Urinary bladder (tissue), 4 donors: ENCODE data around the gene LAMA1. TPM values are rescaled to one million over a fixed set of nuclear protein-coding genes. Genes with fewer than 3 reads are reported as not detected.

Experiments used
- DNase-seq: peaks from one replicate; pipeline ENCODE4 v3.0.0-alpha.2; 2015; ENCODE audit errors: extremely low spot score
- H3K27ac ChIP-seq: one replicate; pipeline ENCODE4 v1.5.1; 2013; ENCODE audit warnings: low read depth, mild to moderate bottlenecking, moderate library complexity
- H3K36me3 ChIP-seq: one replicate; pipeline ENCODE4 v1.6.1; 2013; ENCODE audit warnings: mild to moderate bottlenecking, moderate library complexity; ENCODE audit not compliant: insufficient read depth
- H3K4me1 ChIP-seq: one replicate; pipeline ENCODE4 v1.6.1; 2013; ENCODE audit warnings: mild to moderate bottlenecking, moderate library complexity; ENCODE audit not compliant: insufficient read depth
- H3K4me3 ChIP-seq: one replicate; pipeline ENCODE4 v1.5.1; 2013; ENCODE audit warnings: low read depth, low read length
- WGBS: extraction: QIAGEN DNeasy Blood & Tissue Kit; methylation state at CpG from one replicate; pipeline ENCODE4 v1.1.7; 2013; 5-methylcytosine and 5-hydroxymethylcytosine counted together
- polyA plus RNA-seq: library from polyadenylated mRNA; stranded (reverse); fragments of 200-250 nt; gene quantifications from one replicate; pipeline ENCODE4 v1.2.3, GENCODE V29; 2013
- small RNA-seq: library from RNA; depleted of rRNA; stranded (forward); fragments of <200 nt; gene quantifications from one replicate; pipeline ENCODE3, GENCODE V24; 2014
- total RNA-seq: library from RNA; depleted of rRNA; stranded (reverse); fragments of >200 nt; gene quantifications from one replicate; pipeline ENCODE4 v1.2.3, GENCODE V29; 2014
- donor health status: healthy with polysubstance abuse.
- donor health status: healthy.

The LAMA1 gene
- total and polyA plus RNA-seq, 2 donors, result 0.54 to 2.9 TPM

DNA sequence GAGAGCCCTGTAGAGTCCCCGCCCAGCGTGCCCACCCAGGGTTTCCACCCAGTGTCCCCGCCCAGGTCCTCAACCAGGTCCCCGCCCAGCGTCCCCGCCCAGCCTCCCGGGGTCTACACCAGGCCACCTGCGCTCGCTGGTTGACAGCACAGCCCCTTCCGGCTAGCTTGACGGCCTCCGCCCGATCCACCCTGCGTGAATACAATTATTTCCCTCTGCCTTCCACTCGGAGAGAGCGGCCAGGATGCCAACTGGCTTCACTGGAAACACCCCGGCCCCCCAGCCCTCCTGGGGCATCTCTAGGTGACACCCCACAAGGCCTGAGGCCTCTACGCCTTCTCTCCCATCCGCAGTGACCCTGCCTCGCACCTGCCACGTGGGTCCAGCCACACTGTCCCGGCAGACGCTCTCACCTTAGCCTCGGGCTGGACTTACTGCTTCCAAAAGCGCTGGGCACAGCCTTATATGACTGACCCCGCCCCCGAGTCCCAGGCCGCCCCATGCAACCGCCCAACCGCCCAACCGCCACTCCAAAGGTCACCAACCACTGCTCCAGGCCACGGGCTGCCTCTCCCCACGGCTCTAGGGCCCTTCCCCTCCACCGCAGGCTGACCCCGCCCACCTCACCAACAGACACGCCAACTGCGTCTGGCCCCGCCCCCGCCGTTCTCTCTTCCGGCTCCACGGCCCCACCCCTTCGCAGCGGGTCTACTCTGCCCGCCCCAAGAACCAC is 188.1 kb downstream of the LAMA1 start:
- 92% methylated on average over 45 of the region's 45 CpGs for WGBS
- DNase-seq, result no peak
- no peaks in the 10 kb centered on the region for H3K4me1 ChIP-seq
- no peak overlapping the region for H3K27ac ChIP-seq
- H3K36me3 ChIP-seq, result no peaks in the 10 kb centered on the region
- H3K4me3 ChIP-seq, result no peak overlapping the region

DNA sequence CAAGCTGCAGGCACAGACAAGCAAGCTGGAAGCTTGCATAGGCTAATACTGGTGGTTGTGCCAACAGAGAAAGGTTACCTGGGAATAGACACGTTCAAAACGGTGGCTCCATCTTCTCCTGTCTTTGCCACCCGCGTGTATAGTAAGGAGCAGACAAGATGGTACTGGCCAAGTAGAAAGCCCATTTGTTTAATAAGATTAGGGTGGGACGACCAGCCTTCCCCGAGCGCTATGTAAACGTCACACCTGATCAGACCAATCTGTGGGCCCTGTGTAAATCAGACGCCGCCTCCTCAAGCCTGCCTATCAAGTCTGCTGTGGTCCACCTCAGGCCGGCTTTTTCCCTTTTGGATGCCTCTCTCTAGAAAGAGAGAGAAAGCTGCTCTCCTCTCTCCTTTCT is 189.2 kb downstream of the LAMA1 start:
- Histone ChIP-seq H3K4me1 (no peaks in the 10 kb centered on the region), H3K27ac (no peak overlapping the region), H3K36me3 (no peaks in the 10 kb centered on the region), H3K4me3 (no peak overlapping the region)
- WGBS, result 82% methylated on average over 11 of the region's 11 CpGs
- no peak for DNase-seq

- DNase-seq, result peak; percentile 21
- Histone ChIP-seq H3K4me3 (no peak overlapping the region), H3K4me1 (no peaks in the 10 kb centered on the region), H3K36me3 (no peaks in the 10 kb centered on the region), H3K27ac (no peak overlapping the region)
- 64% methylated on average over 2 of the region's 2 CpGs for WGBS
Observed at GRCh38 chr18:6927153-6927552, 190.4 kb downstream of the LAMA1 start.

GRCh38 chr18:6923220-6923619 is 194.4 kb downstream of the LAMA1 start:
- Histone ChIP-seq H3K4me1 (no peaks in the 10 kb centered on the region), H3K4me3 (no peak overlapping the region), H3K27ac (no peak overlapping the region), H3K36me3 (no peaks in the 10 kb centered on the region)
- WGBS, result 84% methylated on average over 1 of the region's 1 CpG
- DNase-seq, result no peak

GRCh38 chr18:6921571-6921970 is 196.0 kb downstream of the LAMA1 start:
- Histone ChIP-seq H3K36me3 (no peaks in the 10 kb centered on the region), H3K4me1 (no peaks in the 10 kb centered on the region), H3K27ac (no peak overlapping the region), H3K4me3 (no peak overlapping the region)
- DNase-seq, result no peak

DNA sequence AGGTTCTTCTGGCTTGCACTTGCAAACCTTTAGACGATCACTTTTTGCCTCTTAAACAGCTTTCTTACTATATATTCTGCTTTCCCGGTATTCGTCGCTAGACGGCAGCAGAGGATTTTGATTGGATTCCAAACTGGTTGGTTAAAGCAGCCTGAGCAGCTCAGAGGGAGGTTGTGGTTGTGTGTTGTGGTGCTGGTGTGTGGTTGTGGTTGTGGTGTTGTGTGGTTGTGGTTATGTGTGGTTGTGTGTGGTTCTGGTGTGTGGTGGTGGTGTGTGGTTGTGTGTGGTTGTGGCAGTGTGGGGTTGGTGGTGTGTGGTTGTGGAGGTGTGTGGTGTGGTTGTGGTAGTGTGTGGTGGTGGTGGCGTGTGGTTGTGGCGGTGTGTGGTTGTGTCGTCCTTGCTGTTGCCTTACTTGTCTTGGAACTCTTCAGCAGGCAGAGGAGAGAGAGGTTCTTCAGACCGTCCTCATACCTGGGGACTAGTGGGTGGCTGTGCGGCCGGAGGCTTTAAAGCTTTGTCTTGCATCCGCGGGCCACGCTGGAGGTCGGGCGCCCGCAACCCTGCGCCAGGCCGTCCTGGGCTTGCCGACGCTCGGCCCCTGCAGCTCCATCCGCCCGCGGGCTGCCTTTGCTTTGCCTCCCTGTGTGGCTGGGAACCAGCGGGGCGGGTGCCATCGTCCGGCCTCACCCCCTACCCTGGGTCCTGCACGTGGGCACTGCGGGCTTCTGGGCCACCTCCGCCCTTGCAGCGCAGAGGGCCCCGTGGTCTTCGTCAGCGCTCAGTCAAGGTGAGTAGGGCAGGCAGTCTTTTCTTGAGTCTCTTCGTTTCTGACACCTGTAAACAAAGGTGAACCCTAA is 197.3 kb downstream of the LAMA1 start:
- peak; percentile 47 for DNase-seq
- Histone ChIP-seq H3K4me3 (no peak overlapping the region), H3K27ac (no peak overlapping the region), H3K4me1 (no peaks in the 10 kb centered on the region), H3K36me3 (no peaks in the 10 kb centered on the region)
- 80% methylated on average over 37 of the region's 37 CpGs for WGBS

DNA sequence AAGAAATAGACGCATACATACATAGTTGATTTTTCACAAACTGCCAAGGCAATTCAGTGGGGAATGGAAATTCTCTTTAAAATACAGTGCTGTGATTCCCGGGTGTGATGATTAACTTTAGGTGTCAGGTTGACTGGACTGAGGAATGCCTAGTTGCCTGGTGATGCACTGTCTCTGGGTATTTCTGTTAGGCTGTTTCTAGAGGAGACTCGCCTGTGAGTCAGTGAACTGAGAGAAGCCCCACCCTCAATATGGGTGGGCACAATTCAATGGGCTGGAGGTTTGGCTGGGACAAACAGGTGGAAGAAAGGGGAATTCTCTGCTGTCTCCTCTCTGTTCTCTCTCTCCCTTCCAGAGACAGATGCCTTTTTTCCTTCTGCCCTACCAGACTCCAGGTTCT is 200.5 kb downstream of the LAMA1 start:
- Histone ChIP-seq H3K36me3 (no peaks in the 10 kb centered on the region), H3K4me1 (no peaks in the 10 kb centered on the region), H3K27ac (no peak overlapping the region), H3K4me3 (no peak overlapping the region)
- 89% methylated on average over 3 of the region's 3 CpGs for WGBS
- DNase-seq, result no peak

- H3K36me3 ChIP-seq, result no peaks in the 10 kb centered on the region
- H3K4me1 ChIP-seq, result no peaks in the 10 kb centered on the region
- WGBS, result 72% methylated on average over 3 of the region's 3 CpGs
- no peak for DNase-seq
- H3K4me3 ChIP-seq, result no peak overlapping the region
- no peak overlapping the region for H3K27ac ChIP-seq
Observed at GRCh38 chr18:6901286-6901926, 216.2 kb downstream of the LAMA1 start.

- no peaks in the 10 kb centered on the region for H3K36me3 ChIP-seq
- no peak overlapping the region for H3K4me3 ChIP-seq
- no peak for DNase-seq
- 94% methylated on average over 3 of the region's 3 CpGs for WGBS
- no peaks in the 10 kb centered on the region for H3K4me1 ChIP-seq
- no peak overlapping the region for H3K27ac ChIP-seq
Observed at GRCh38 chr18:6891788-6892187, 225.8 kb downstream of the LAMA1 start.

Small RNA genes lying within 50 kb of the gene (small RNA-seq; reads per million reads assigned to genes)
- not detected for gene RNU6-916P

Other genes starting within 250 kb of the LAMA1 start
- 0.32 TPM for gene LRRC30, start 113.3 kb upstream of the LAMA1 start, total RNA-seq
- gene LRRC30, start 113.3 kb upstream of the LAMA1 start, polyA plus RNA-seq, result not detected